H1 (cell line): ENCODE measurements around the gene CABLES2. TPM values are rescaled to one million over a fixed set of nuclear protein-coding genes. Genes with fewer than 3 reads are reported as not detected.

ENCODE experiments used
- RXRA ChIP-seq: IDR thresholded peaks from 2 replicates; pipeline ENCODE4 v1.6.1; 2011; ENCODE audit warnings: low read depth, mild to moderate bottlenecking, low read length, moderate library complexity; ENCODE audit not compliant: insufficient read depth
- SIRT6 ChIP-seq: IDR thresholded peaks from one replicate; pipeline ENCODE4 v1.7.1; 2012; ENCODE audit warnings: low read length, inconsistent platforms
- TCF12 ChIP-seq: IDR thresholded peaks from 2 replicates; pipeline ENCODE4 v1.6.1; 2011; ENCODE audit warnings: low read depth, mild to moderate bottlenecking, low read length
- polyA plus RNA-seq, 7 experiments: library from polyadenylated mRNA; depleted of rRNA in 3 of 7; stranded (reverse) in 5 of 7; unstranded in 2 of 7; fragments of >200 nt in 5 of 7; fragments of 200-250 nt in 2 of 7; gene quantifications; 1 replicate in 5 of 7; 2 replicates in 1 of 7; 4 replicates in 1 of 7; pipeline versions ENCODE4 v1.2.1 to v1.2.3, GENCODE V29; 2011 to 2013; ENCODE audit warnings: missing spikeins in 2 of 7, mixed read lengths in 2 of 7
- total RNA-seq: library from RNA; stranded (reverse); fragmentation: NEBNext Ultra II Directional; extraction: Animal tissue kit (Norgen Biotek cat#: 25700); gene quantifications from 2 replicates; pipeline ENCODE4 v1.2.1, GENCODE V29; 2021
- TF ChIP-seq, protein P1 (sequence below): IDR thresholded peaks from 2 replicates; pipeline ENCODE4 v1.6.1; 2012; ENCODE audit warnings: inconsistent platforms

Gene CABLES2
- total and polyA plus RNA-seq, 2 of the 8 experiments (the other 6 are each of a cell fraction or from before 2014, with no cell fraction given) = 8.0 to 8.8 TPM

DNA sequence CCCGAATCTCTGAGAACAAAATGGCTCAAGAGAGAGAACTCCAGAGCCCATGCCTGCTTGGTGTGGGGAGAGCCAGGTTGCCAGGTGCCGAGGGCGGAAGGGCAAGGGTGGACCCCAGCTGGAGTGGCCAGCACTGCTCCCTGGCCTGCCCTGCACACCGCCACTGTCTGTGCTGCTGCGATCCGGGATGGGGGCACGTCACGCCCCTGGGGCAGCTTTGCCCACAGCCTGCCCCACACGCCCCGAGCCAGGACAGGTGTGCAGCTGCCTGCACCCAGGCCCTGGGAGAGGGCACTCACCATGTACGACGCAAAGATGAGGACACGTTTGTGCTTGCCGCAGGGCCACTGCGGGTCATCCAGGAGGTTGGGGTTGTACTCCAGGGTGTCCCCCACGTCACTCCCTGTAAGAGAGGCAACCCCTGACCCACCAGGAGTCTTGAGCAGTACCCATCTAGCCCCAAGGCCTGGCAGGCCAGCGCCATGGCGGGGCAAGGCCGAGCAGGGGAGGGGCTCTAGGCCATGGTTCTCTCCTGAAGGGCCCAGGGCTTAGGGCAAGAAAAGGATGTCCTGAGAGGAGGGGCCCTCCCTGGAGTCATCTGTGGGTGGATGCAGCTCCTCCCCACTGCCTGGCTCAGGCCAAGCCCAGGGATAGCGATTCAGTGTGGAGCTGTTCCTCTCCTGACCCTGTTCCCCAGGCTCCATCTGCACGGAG lies 14.3 kb downstream of the CABLES2 start (continued):
- TF ChIP-seq, protein P1, sequence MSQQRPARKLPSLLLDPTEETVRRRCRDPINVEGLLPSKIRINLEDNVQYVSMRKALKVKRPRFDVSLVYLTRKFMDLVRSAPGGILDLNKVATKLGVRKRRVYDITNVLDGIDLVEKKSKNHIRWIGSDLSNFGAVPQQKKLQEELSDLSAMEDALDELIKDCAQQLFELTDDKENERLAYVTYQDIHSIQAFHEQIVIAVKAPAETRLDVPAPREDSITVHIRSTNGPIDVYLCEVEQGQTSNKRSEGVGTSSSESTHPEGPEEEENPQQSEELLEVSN = no peak
- TF ChIP-seq RXRA (no peak), SIRT6 (no peak), TCF12 (no peak)
- TF ChIP-seq, all 59 proteins: peak for 0
